Measurements from ENCODE around the gene KPNA4.

The KPNA4 gene

GRCh38 chr3:160583451-160583850 lies 18.1 kb upstream of the KPNA4 start:
- TF ChIP-seq CTCF (IDR thresholded peaks at IDR 0.05; ENCODE audit: low read depth, low read length, poor library complexity, severe bottlenecking) (no peak), EZH2phosphoT487 (IDR thresholded peaks at IDR 0.05; ENCODE audit: borderline replicate concordance, low read length) (no peak)

GRCh38 chr3:160580938-160581337 lies 15.6 kb upstream of the KPNA4 start:
- no peak overlapping the region for H3K4me2 ChIP-seq (ENCODE audit: low read length)
- no peak overlapping the region for H3K4me3 ChIP-seq (ENCODE audit: low read length)
- TF ChIP-seq EZH2phosphoT487 (IDR thresholded peaks at IDR 0.05; ENCODE audit: borderline replicate concordance, low read length) (no peak), CTCF (IDR thresholded peaks at IDR 0.05; ENCODE audit: low read depth, low read length, poor library complexity, severe bottlenecking) (no peak)
- H3K9me3 ChIP-seq (ENCODE audit: control insufficient read depth, insufficient read depth, low read length): no peaks in the 10 kb centered on the region
- H3K79me2 ChIP-seq (ENCODE audit: control insufficient read depth, low read length): no peaks in the 10 kb centered on the region
- peaks cover 23% of the 10 kb centered on the region for H3K4me1 ChIP-seq (ENCODE audit: control insufficient read depth, low read length)
- H3F3A ChIP-seq (ENCODE audit: control insufficient read depth, insufficient read depth): no peaks in the 10 kb centered on the region
- H3K36me3 ChIP-seq (ENCODE audit: control insufficient read depth, low read length): no peaks in the 10 kb centered on the region
- no peak overlapping the region for H3K27ac ChIP-seq (ENCODE audit: low read depth, low read length)
- no peaks in the 10 kb centered on the region for H3K27me3 ChIP-seq (ENCODE audit: control insufficient read depth, low read length)
- H3K9me2 ChIP-seq (replicated peaks; ENCODE audit: control insufficient read depth, low read length): no peaks in the 10 kb centered on the region
- H4K20me1 ChIP-seq (ENCODE audit: control insufficient read depth, insufficient read depth, low read depth, low read length): no peaks in the 10 kb centered on the region

More at GRCh38 chr3:160583451-160583850, 18.1 kb upstream of the KPNA4 start:
- no peaks in the 10 kb centered on the region for H3F3A ChIP-seq (ENCODE audit: control insufficient read depth, insufficient read depth)
- no peak overlapping the region for H3K27ac ChIP-seq (ENCODE audit: low read depth, low read length)
- peaks cover 23% of the 10 kb centered on the region for H3K4me1 ChIP-seq (ENCODE audit: control insufficient read depth, low read length)
- no peaks in the 10 kb centered on the region for H3K9me2 ChIP-seq (replicated peaks; ENCODE audit: control insufficient read depth, low read length)
- no peaks in the 10 kb centered on the region for H3K27me3 ChIP-seq (ENCODE audit: control insufficient read depth, low read length)
- no peaks in the 10 kb centered on the region for H4K20me1 ChIP-seq (ENCODE audit: control insufficient read depth, insufficient read depth, low read depth, low read length)
- no peaks in the 10 kb centered on the region for H3K9me3 ChIP-seq (ENCODE audit: control insufficient read depth, insufficient read depth, low read length)
- H3K79me2 ChIP-seq (ENCODE audit: control insufficient read depth, low read length): no peaks in the 10 kb centered on the region
- H3K4me2 ChIP-seq (ENCODE audit: low read length): no peak overlapping the region
- H3K36me3 ChIP-seq (ENCODE audit: control insufficient read depth, low read length): no peaks in the 10 kb centered on the region
- no peak overlapping the region for H3K4me3 ChIP-seq (ENCODE audit: low read length)

- TF ChIP-seq CTCF (IDR thresholded peaks at IDR 0.05; ENCODE audit: low read depth, low read length, poor library complexity, severe bottlenecking) (no peak), EZH2phosphoT487 (IDR thresholded peaks at IDR 0.05; ENCODE audit: borderline replicate concordance, low read length) (no peak)
- Histone ChIP-seq H3K36me3 (ENCODE audit: control insufficient read depth, low read length) (no peaks in the 10 kb centered on the region), H4K20me1 (ENCODE audit: control insufficient read depth, insufficient read depth, low read depth, low read length) (no peaks in the 10 kb centered on the region), H3K27ac (ENCODE audit: low read depth, low read length) (no peak overlapping the region), H3K9me2 (replicated peaks; ENCODE audit: control insufficient read depth, low read length) (no peaks in the 10 kb centered on the region), H3F3A (ENCODE audit: control insufficient read depth, insufficient read depth) (no peaks in the 10 kb centered on the region), H3K79me2 (ENCODE audit: control insufficient read depth, low read length) (no peaks in the 10 kb centered on the region), H3K9me3 (ENCODE audit: control insufficient read depth, insufficient read depth, low read length) (no peaks in the 10 kb centered on the region), H3K4me3 (ENCODE audit: low read length) (no peak overlapping the region), H3K4me1 (ENCODE audit: control insufficient read depth, low read length) (peaks cover 16% of the 10 kb centered on the region), H3K4me2 (ENCODE audit: low read length) (no peak overlapping the region), H3K27me3 (ENCODE audit: control insufficient read depth, low read length) (no peaks in the 10 kb centered on the region)
Measured at GRCh38 chr3:160577556-160578195, 12.3 kb upstream of the KPNA4 start.
